Subcutaneous adipose tissue (tissue), 4 donors: ENCODE data around the gene SLC25A22. TPM values are rescaled to one million over a fixed set of nuclear protein-coding genes. Genes with fewer than 3 reads are reported as not detected.

ENCODE experiments used
- total RNA-seq, 4 donors: library from RNA; depleted of rRNA; stranded (reverse); fragments of >200 nt; gene quantifications; one replicate each; pipeline ENCODE4 v1.1.0, GENCODE V29; 2016
- TF ChIP-seq, protein P1 (sequence below): fragments of 450-650 bp; IDR thresholded peaks from one replicate; pipeline ENCODE4 v1.5.1; 2016; ENCODE audit warnings: low read depth, mild to moderate bottlenecking, control low read depth, antibody characterized with exemption, moderate library complexity

The SLC25A22 gene
- total RNA-seq, 4 donors from 2014 or later = 2.5 to 12.8 (median 3.7) TPM

DNA sequence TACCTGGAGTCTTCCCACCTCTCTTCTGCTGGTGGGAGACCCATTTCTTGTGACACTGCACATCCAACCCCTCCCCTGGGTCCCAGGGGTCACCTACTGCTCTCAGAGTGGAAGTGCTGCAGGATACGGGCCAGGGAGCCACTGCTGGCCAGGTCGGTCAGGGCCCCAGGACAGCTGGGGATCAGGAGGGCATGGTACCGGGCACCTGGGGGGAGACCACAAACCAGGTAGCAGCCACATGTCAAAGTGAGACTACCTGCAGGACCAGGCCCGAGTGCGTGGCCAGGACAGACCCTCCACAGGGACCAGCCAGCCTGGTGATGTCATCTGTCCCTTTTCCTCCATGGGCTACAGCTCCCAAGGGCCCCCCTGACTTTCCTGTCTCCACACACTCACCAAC is 24.7 kb downstream of the SLC25A22 start:
- TF ChIP-seq, protein P1, sequence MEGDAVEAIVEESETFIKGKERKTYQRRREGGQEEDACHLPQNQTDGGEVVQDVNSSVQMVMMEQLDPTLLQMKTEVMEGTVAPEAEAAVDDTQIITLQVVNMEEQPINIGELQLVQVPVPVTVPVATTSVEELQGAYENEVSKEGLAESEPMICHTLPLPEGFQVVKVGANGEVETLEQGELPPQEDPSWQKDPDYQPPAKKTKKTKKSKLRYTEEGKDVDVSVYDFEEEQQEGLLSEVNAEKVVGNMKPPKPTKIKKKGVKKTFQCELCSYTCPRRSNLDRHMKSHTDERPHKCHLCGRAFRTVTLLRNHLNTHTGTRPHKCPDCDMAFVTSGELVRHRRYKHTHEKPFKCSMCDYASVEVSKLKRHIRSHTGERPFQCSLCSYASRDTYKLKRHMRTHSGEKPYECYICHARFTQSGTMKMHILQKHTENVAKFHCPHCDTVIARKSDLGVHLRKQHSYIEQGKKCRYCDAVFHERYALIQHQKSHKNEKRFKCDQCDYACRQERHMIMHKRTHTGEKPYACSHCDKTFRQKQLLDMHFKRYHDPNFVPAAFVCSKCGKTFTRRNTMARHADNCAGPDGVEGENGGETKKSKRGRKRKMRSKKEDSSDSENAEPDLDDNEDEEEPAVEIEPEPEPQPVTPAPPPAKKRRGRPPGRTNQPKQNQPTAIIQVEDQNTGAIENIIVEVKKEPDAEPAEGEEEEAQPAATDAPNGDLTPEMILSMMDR = no peak

DNA sequence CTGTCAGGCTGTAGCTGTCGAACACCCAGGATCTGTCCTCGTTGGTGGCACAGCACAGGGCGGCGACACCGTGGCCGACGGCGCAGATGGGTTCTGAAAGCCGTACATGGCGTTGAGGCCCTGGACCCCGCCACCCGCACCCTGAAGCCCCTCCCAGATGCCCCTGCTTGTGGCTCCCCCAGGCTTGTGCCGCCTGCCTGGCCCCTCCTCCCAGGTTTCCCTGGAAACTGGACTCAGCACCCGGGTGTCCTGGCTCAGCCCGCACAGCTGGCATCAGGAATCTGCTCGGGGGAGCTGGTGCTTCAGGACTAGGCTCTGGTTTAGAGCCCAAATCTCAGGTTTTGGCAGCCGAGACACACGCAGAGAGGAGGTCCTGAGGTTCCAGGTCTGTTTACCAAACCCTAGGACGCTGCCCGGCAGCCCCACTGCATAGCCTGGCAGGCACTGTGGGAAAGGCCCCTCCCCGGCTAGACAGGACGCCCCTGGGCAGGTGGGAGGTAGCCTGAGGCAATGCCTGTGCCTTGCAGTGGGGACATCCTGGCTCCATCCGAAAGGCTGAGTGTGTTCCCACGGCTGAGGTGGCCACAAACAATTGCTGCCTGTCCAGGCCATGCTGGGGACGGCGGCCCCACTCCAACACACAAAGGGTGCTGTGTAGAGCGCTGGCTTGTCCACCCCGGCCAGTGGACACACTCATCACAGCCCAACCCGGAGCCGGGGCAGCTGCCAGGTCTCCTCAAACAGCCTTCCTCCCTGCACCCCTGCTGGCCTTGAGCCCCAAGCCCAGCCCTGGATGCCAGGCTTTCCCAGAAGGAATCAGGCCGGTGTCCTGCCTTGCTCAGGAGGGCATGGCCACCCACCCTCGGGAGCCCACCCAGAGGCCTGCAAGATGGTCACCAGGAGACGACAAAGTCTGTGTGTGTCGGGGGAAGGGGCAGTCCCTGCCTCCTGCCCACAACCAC is 25.4 kb downstream of the SLC25A22 start:
- TF ChIP-seq, protein P1 = no peak

DNA sequence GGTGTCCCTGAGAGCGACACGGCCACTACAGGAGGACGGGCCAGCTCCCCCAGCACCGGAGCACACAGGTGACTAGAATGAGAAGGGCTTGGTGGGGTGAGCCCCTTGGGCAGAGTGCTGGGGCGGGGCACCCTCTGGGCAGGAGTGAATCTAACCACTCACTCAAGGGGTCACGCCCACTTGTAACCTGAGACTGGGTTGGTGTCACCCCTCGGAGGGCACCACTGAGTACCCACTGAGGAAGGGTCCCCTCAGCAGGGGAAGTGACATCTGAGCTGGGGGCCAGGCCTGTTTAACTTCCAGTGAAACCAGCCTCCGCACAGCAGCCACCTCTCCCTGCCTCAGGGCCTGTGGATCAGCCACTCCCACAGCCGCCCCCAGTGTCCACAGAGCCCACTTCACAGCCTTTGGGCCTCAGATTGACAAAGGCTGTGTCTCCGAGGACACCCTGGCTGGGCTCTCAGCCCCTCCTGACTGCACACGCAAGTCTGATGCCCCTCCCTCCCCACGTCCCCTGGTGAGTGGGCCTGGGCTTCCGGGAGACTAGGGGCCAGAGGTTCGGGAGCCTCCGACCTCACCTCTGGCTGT is 26.4 kb downstream of the SLC25A22 start:
- TF ChIP-seq, protein P1 = no peak

DNA sequence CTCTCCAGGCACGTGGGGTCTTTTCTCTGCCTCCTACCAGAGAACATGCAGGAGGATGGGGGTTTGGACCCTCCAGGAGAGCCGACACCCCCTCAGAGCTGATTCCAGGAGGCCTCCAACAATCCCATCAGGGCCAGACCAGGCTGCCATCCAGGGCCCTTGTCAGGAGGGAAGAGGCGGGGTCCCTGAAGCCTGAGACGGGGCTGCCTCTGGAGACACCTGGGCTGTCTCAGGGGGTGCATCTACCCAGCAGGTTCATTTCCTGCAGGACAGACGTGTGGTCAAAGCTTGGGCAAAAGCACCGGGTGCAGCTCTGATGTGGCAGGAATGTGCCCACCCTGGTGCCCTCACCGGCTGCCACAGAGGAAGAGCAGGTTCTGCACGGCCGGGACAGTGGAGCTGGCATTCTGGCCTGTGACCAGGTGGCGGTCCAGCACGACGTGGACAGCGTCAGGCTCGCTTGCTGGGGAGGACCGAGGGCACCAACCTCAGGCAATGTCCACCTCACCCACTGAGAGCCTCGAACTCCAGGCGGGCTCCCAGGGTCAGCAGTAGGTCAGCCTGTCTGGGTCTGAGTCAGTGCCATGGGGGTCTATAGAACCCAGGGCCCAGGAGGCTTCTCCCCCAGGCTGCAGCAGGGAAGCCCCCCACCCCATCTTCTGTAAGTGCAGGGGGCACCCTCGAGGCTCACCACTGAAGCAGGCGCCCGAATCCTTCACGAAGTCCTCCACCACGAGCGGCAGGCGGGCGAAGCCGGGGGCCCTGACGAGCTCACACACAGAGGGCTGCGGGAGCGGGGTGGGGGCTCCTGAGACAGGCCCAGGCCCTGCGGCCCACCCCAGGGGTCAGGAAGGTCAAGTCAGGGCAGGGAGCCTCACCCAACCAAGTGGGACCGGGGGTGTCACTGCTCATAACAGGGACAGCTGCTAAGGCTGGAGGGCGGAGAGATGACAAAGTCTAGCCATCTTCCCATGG is 27.2 kb downstream of the SLC25A22 start:
- TF ChIP-seq, protein P1 = no peak

DNA sequence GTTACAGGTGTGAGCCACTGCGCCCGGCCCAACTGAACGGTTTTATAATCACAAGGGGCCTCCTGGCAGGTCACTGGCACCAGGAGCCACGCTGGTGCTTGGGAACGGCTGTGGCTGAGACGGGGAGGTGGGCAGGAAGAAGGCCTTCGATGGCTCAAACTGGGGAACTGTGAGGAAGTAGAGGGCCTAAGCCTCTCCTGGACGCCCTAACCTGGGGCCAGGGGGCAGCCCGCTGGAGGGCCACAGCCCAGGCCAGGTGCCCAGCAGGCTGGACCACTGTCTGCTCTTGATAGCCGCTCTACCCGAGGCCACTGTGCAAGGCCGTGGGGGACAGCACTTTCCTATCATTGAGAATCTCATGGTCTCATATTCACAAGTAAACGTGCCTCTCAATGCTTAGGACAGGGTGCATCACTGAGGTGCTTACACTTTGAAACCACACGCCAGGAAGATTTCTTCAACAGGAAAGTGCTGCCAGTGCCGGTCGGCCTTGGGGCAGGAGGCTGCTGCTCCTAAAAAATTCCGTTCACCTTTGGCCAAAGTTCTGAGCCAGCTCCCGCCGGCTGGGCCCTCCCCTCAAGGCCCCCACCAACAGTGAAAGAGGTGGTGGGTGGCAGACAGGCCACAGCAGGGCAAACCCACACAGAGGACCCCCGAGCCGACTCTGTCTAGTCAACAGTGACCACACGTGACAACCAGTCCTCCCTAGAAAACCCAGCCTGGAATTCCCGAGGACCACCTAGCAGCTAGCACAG is 28.0 kb downstream of the SLC25A22 start:
- TF ChIP-seq, protein P1 = no peak

DNA sequence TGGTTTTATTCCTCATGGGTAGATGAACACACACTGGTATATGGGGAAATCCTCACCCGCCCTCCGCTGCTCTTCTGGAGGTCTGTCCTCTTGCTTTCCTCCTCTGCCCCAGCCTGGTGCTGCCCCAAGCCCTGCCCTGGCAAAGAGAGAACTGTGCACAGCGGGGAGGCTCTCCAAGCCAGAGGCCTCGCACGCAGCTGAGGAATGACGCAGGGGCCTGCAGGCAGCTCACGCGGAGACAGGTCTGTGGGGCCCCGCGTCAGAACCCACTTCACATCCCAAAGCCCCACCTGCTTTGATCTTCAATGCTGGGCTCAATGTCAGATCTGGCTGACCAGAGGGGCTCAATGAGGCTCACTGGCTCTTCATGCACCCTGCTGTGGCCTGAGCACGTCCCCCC is 30.8 kb downstream of the SLC25A22 start:
- TF ChIP-seq, protein P1 = no peak
